HCT116 (cell line): ENCODE data around the gene MYO7B. TPM values are rescaled to one million over a fixed set of nuclear protein-coding genes. Genes with fewer than 3 reads are reported as not detected.

Experiments
- ATAC-seq: fragments of 200-7000 bp; cut with Tn5 transposase; 2 replicates; pipeline ENCODE4 v1.9.1; 2020; ENCODE audit warnings: mild to moderate bottlenecking, moderate library complexity
- BruUV-seq: library from RNA; stranded (reverse); fragments of 400-500 nt; replicated peaks from 2 replicates; lab custom pipeline; 2021; lab: Mats Ljungman, UMichigan
- CTCF ChIA-PET: fragments of 300-600 bp; sonication (Branson Sonifier 250); formaldehyde crosslinking; loops from one replicate; lab custom pipeline; 2021; ENCODE audit warnings: antibody characterized with exemption; lab: Charles Lee
- POLR2A ChIA-PET: fragments of 300-600, 350-600 bp; sonication (Branson Sonifier 250); formaldehyde crosslinking; loops from one replicate; lab custom pipeline; 2021; ENCODE audit warnings: antibody characterized with exemption; lab: Charles Lee
- RAD21 ChIA-PET, 2 experiments: fragments of 300-600 bp; sonication (Branson Sonifier 250); formaldehyde crosslinking; loops; one replicate each; lab custom pipeline; 2023; ENCODE audit warnings: low total read pairs in 2 of 2; ENCODE audit not compliant: uncharacterized antibody in 2 of 2, unreplicated experiment in 2 of 2, low non-redundant PET in 1 of 2; lab: Charles Lee
- DNase-seq: peaks from one replicate; pipeline ENCODE4 v3.0.0-alpha.2; 2010; ENCODE audit warnings: low read depth, low spot score
- H2AFZ ChIP-seq: fragments of 200-600 bp; shearing (Covaris generic), sonication (generic); 2 replicates; pipeline ENCODE4 v1.6.1; 2017; ENCODE audit warnings: low read depth, mixed run types, mixed read lengths, antibody characterized with exemption, low read length; ENCODE audit not compliant: poor library complexity, severe bottlenecking
- H3K27ac ChIP-seq: 2 replicates; pipeline ENCODE4 v1.5.1; 2012; ENCODE audit warnings: low read depth, low read length
- H3K27me3 ChIP-seq: fragments of 200-600 bp; sonication (generic); 2 replicates; pipeline ENCODE4 v1.6.1; 2016; ENCODE audit warnings: mixed run types, low read length, mixed read lengths; ENCODE audit not compliant: insufficient read depth
- H3K36me3 ChIP-seq, 2 experiments: fragments of 200-500 bp in 1 of 2; fragments of 200-600 bp in 1 of 2; sonication (Bioruptor generic) in 1 of 2; sonication (generic) in 1 of 2; 2 replicates each; pipeline versions ENCODE4 v1.5.1 to v1.6.1; 2014 to 2016; ENCODE audit warnings: low read length in 2 of 2, inconsistent platforms in 1 of 2, mixed read lengths in 1 of 2, mixed run types in 1 of 2; ENCODE audit not compliant: insufficient read depth in 2 of 2, control insufficient read depth in 1 of 2
- H3K4me1 ChIP-seq, 2 experiments: fragments of 200-600 bp in 1 of 2; sonication (generic) in 1 of 2; 2 replicates each; pipeline versions ENCODE4 v1.5.1 to v1.6.1; 2012 to 2017; ENCODE audit warnings: low read length in 2 of 2, inconsistent platforms in 1 of 2, mild to moderate bottlenecking in 1 of 2, mixed read lengths in 1 of 2, mixed run types in 1 of 2, moderate library complexity in 1 of 2; ENCODE audit not compliant: insufficient read depth in 2 of 2, control insufficient read depth in 1 of 2
- H3K4me2 ChIP-seq: fragments of 200-600 bp; sonication (generic); 2 replicates; pipeline ENCODE4 v1.6.1; 2017; ENCODE audit warnings: mixed run types, low read length, mixed read lengths
- H3K4me3 ChIP-seq, 2 experiments: fragments of 200-600 bp in 1 of 2; sonication (generic) in 1 of 2; replicated peaks in 1 of 2; 2 replicates each; pipeline ENCODE4 v1.5.1; 2011 to 2016; ENCODE audit warnings: low read length in 2 of 2, control low read depth in 1 of 2, low read depth in 1 of 2, mild to moderate bottlenecking in 1 of 2, mixed read lengths in 1 of 2, mixed run types in 1 of 2
- H3K79me2 ChIP-seq: fragments of 200-600 bp; sonication (generic); 2 replicates; pipeline ENCODE4 v1.6.1; 2017; ENCODE audit warnings: mild to moderate bottlenecking, mixed run types, low read length, moderate library complexity, mixed read lengths; ENCODE audit not compliant: insufficient read depth
- H3K9ac ChIP-seq: fragments of 200-600 bp; sonication (generic); 2 replicates; pipeline ENCODE4 v1.6.1; 2016; ENCODE audit warnings: low read length, mixed read lengths
- H3K9me2 ChIP-seq: fragments of 200-600 bp; sonication (generic), shearing (Covaris generic); 2 replicates; pipeline ENCODE4 v1.6.1; 2017; ENCODE audit warnings: mixed run types, mild to moderate bottlenecking, moderate library complexity; ENCODE audit not compliant: insufficient read depth
- H3K9me3 ChIP-seq, 2 experiments: fragments of 200-500 bp in 1 of 2; fragments of 200-600 bp in 1 of 2; sonication (Bioruptor generic) in 1 of 2; sonication (generic) in 1 of 2; 2 replicates each; pipeline ENCODE4 v1.6.1; 2014 to 2017; ENCODE audit warnings: low read length in 2 of 2, mixed read lengths in 2 of 2, inconsistent platforms in 1 of 2, low read depth in 1 of 2, mild to moderate bottlenecking in 1 of 2, mixed run types in 1 of 2, moderate library complexity in 1 of 2; ENCODE audit not compliant: control insufficient read depth in 1 of 2, insufficient read depth in 1 of 2
- H4K20me1 ChIP-seq: fragments of 200-600 bp; sonication (generic), shearing (Covaris generic); 2 replicates; pipeline ENCODE4 v1.6.1; 2017; ENCODE audit warnings: mixed run types, mild to moderate bottlenecking, moderate library complexity; ENCODE audit not compliant: insufficient read depth
- ATF3 ChIP-seq: IDR thresholded peaks from 2 replicates; pipeline ENCODE4 v1.6.1; 2012
- CBX3 ChIP-seq: IDR thresholded peaks from 2 replicates; pipeline ENCODE4 v1.6.1; 2012; ENCODE audit warnings: low read depth
- CTCF ChIP-seq, 3 experiments: fragments of 200-600 bp in 1 of 3; sonication (generic) in 1 of 3; IDR thresholded peaks in 2 of 3; conservative IDR thresholded peaks in 1 of 3; 2 replicates each; pipeline ENCODE4 v1.5.1; 2012 to 2017; ENCODE audit warnings: low read depth in 2 of 3, low read length in 2 of 3, antibody characterized with exemption in 1 of 3, borderline replicate concordance in 1 of 3, control low read depth in 1 of 3, mild to moderate bottlenecking in 1 of 3, mixed read lengths in 1 of 3, mixed run types in 1 of 3, moderate library complexity in 1 of 3; ENCODE audit not compliant: insufficient read depth in 1 of 3
- EGR1 ChIP-seq: IDR thresholded peaks from 2 replicates; pipeline ENCODE4 v1.6.1; 2012; ENCODE audit warnings: low read depth
- ELF1 ChIP-seq: IDR thresholded peaks from 2 replicates; pipeline ENCODE4 v1.6.1; 2012; ENCODE audit warnings: low read depth, borderline replicate concordance
- EZH2phosphoT487 ChIP-seq: fragments of 200-600 bp; IDR thresholded peaks from 2 replicates; pipeline ENCODE4 v1.6.1; 2018; ENCODE audit warnings: antibody characterized with exemption, borderline replicate concordance
- FOSL1 ChIP-seq: IDR thresholded peaks from 2 replicates; pipeline ENCODE4 v1.6.1; 2012; ENCODE audit warnings: low read depth
- JUND ChIP-seq: IDR thresholded peaks from 2 replicates; pipeline ENCODE4 v1.6.1; 2012
- MAX ChIP-seq: IDR thresholded peaks from 2 replicates; pipeline ENCODE4 v1.6.1; 2012
- POLR2A ChIP-seq: IDR thresholded peaks from 2 replicates; pipeline ENCODE4 v1.7.0; 2011; ENCODE audit warnings: borderline replicate concordance; ENCODE audit not compliant: insufficient read depth, insufficient read length; ENCODE audit errors: extremely low read depth
- POLR2AphosphoS5 ChIP-seq: IDR thresholded peaks from 2 replicates; pipeline ENCODE4 v1.6.1; 2011; ENCODE audit warnings: mild to moderate bottlenecking, low read depth, low read length, moderate library complexity
- REST ChIP-seq: IDR thresholded peaks from 2 replicates; pipeline ENCODE4 v1.6.1; 2012; ENCODE audit warnings: low read depth
- SIN3A ChIP-seq: IDR thresholded peaks from 2 replicates; pipeline ENCODE4 v1.6.1; 2012; ENCODE audit warnings: low read depth
- SP1 ChIP-seq: IDR thresholded peaks from 2 replicates; pipeline ENCODE4 v1.6.1; 2012; ENCODE audit warnings: low read depth
- SRF ChIP-seq: IDR thresholded peaks from 2 replicates; pipeline ENCODE4 v1.6.1; 2012; ENCODE audit warnings: low read depth
- YY1 ChIP-seq: IDR thresholded peaks from 2 replicates; pipeline ENCODE4 v1.6.1; 2011; ENCODE audit warnings: low read length, low read depth, moderate library complexity, mild to moderate bottlenecking; ENCODE audit not compliant: insufficient replicate concordance; ENCODE audit errors: extremely low read depth
- ZBTB33 ChIP-seq: IDR thresholded peaks from 2 replicates; pipeline ENCODE4 v1.6.1; 2011; ENCODE audit warnings: mild to moderate bottlenecking, low read length, moderate library complexity; ENCODE audit not compliant: insufficient replicate concordance; ENCODE audit errors: extremely low read depth
- ZNF274 ChIP-seq: fragments of 200-500 bp; sonication (Bioruptor generic); IDR thresholded peaks from 2 replicates; pipeline ENCODE4 v1.6.1; 2014; ENCODE audit warnings: mild to moderate bottlenecking, low read depth, low read length, inconsistent platforms
- intact Hi-C: fragments of 100-400 bp; cut with micrococcal nuclease; formaldehyde crosslinking; loops from 2 replicates; pipeline ENCODE4 v1.10.0; 2022
- total RNA-seq: library from RNA; stranded (reverse); gene quantifications from one replicate; pipeline ENCODE4 v1.2.1, GENCODE V29; 2021; ENCODE audit not compliant: unreplicated experiment

The MYO7B gene
- total RNA-seq, 1 experiment from 2014 or later, result 0.07 TPM

- Histone ChIP-seq H3K4me2 (no peak overlapping the region), H3K27ac (no peak overlapping the region), H3K4me1 (peaks cover 0 to 3% of the 10 kb centered on the region in 2 experiments; a peak in 1 of 4 replicates), H3K9ac (no peak overlapping the region), H3K9me3 (no peaks in the 10 kb centered on the region; a peak in 1 of 4 replicates), H3K79me2 (no peaks in the 10 kb centered on the region), H3K9me2 (no peaks in the 10 kb centered on the region), H2AFZ (no peak overlapping the region), H3K27me3 (no peaks in the 10 kb centered on the region), H3K4me3 (no peak overlapping the region), H3K36me3 (no peaks in the 10 kb centered on the region), H4K20me1 (no peaks in the 10 kb centered on the region)
- TF ChIP-seq POLR2AphosphoS5, result no peak
- TF ChIP-seq SIN3A, result no peak
- TF ChIP-seq MAX, result no peak
- TF ChIP-seq CTCF (IDR thresholded peaks at IDR 0.05 in 2 of 3, conservative IDR thresholded peaks at IDR 0.05 in 1 of 3; ENCODE audit: borderline replicate concordance in 1 of 3, insufficient read depth in 1 of 3, low read depth in 2 of 3, low read length in 2 of 3), result no peak
- no peak for TF ChIP-seq FOSL1
- TF ChIP-seq YY1, result no peak
- TF ChIP-seq SP1, result no peak
- TF ChIP-seq ELF1, result no peak
- no peak for TF ChIP-seq REST
- TF ChIP-seq EGR1, result no peak
- TF ChIP-seq POLR2A, result no peak
- TF ChIP-seq ZNF274, result no peak
- no peak for TF ChIP-seq ATF3
- no peak for TF ChIP-seq CBX3
- no peak for TF ChIP-seq JUND
- TF ChIP-seq EZH2phosphoT487, result no peak
- no peak for TF ChIP-seq ZBTB33
- TF ChIP-seq SRF, result no peak
- no peak for DNase-seq
- ATAC-seq, result no peak
- ChIA-PET POLR2A (no interaction called here), CTCF (no interaction called here), RAD21 (no interaction called here)
- intact Hi-C loops, result no loop called here
- BruUV-seq, result no TSS peak
Observed at GRCh38 chr2:127656569-127657231, 121.2 kb downstream of the MYO7B start.
